NCI-H1930 (cell line): Measurements from ENCODE around the gene ANXA11.
"Not testable (repeated sequence)": the region's sequence is repeated elsewhere in the genome, so short reads cannot be mapped to it uniquely, and the experiment has no call there.

ENCODE experiments used
- DNase-seq, 2 experiments: peaks; one replicate each; lab custom pipeline; 2025; lab: John Stamatoyannopoulos, UW

The ANXA11 gene

GRCh38 chr10:80207768-80208370 is 2.5 kb upstream of the ANXA11 start:
- DNase-seq, result no peak

DNA sequence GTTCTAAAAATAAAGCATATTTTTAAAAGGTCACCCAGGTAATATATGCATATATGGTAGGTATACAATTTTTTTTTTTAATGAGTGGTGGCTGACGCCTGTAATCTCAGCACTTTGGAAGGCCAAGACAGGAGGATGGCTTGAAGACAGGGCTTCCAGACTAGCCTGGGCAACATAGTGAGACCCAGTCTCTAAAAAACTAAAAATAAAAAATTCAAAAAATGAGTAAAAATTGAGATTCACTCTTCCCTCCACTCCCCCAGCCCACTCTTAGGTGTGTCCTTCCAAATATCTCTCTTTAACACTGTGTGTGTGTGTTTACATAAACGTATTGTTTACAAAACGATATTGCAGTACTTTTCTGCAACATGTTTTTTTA is 929 bp upstream of the ANXA11 start:
- no peak for DNase-seq

- no peak for DNase-seq
Measured at GRCh38 chr10:80204677-80205476, 460 bp downstream of the ANXA11 start.

GRCh38 chr10:80203835-80204676 is 1.3 kb downstream of the ANXA11 start:
- DNase-seq, result no peak

- DNase-seq, result no peak
Measured at GRCh38 chr10:80202934-80203834, 2.2 kb downstream of the ANXA11 start.

- not testable (repeated sequence) for DNase-seq
Measured at GRCh38 chr10:80202530-80202929, 2.8 kb downstream of the ANXA11 start.

- no peak for DNase-seq
Measured at GRCh38 chr10:80201608-80202141, 3.7 kb downstream of the ANXA11 start.

DNA sequence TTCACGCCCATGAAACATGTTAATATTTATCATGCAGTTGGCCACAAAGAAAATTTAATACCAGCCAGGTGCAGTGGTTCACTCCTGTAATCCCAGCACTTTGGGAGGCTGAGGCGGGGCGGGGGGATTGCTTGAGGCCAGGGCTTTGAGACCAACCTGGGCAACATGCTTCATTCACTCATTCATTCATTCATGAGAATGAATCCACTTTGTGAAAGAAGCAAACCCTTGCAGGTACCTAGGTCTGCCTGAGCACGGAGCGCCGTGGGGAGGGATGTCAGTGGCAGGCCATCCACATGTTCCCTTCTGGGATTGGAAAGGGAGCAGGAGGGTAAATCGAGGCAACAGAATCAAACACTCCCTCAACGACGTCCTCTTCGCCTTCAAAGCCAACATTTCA is 4.7 kb downstream of the ANXA11 start:
- peak in 1 of 2 experiments; percentile 3 for DNase-seq

GRCh38 chr10:80200259-80200658 is 5.1 kb downstream of the ANXA11 start:
- no peak for DNase-seq

DNA sequence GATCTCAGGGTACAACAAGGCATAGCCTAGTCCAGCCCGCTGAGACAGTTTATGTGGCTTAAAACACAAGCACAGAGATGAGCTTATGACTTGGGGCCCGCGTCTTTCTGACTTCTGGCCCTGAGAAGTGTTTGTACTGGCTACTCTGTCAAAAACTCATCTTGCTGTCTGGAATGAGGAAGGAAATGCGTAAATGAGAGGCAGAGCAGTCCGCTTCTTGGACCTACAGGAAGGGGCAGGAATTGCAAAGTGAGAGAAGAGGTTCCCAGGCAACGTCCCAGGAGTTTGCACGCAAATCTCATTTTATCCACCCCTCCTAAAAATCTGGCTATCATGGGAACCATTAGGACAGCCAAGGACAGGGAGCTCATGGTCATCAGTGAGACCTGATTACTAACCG is 5.5 kb downstream of the ANXA11 start:
- no peak for DNase-seq

- DNase-seq, result no peak
Measured at GRCh38 chr10:80197972-80198916, 7.1 kb downstream of the ANXA11 start.

- no peak for DNase-seq
Measured at GRCh38 chr10:80196950-80197315, 8.4 kb downstream of the ANXA11 start.

DNA sequence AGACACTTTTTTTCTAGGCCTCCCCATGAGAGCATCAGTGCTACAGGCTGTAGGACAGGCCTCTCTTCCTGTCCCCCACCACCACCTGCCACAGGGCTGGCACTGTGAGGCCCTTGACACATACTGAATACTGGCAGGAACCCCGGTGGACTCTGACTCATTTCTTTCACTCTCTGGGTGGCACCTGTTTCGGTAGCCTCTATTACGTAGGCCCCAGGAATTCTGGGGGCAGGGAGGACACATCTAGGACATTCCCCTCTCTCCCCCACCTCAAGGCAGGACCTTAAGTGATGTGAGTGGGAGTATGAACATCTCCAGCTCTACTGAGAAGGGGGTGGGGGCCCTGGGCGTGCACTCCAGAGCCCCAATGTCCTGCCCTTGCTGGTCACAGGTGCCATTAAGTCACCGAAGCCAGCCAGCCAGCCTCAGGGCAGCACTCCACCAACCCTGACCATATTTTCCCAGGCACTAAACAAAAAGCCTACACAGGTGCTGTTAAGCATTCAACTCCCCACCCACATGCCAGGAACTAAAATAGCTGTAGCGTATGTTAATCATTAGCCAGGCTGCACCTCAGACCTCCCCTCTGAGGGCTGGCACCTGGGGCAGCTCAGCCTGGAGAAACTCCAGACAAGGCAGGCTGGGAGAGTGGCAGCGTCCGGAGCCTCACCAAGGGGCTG is 8.9 kb downstream of the ANXA11 start:
- no peak for DNase-seq

DNA sequence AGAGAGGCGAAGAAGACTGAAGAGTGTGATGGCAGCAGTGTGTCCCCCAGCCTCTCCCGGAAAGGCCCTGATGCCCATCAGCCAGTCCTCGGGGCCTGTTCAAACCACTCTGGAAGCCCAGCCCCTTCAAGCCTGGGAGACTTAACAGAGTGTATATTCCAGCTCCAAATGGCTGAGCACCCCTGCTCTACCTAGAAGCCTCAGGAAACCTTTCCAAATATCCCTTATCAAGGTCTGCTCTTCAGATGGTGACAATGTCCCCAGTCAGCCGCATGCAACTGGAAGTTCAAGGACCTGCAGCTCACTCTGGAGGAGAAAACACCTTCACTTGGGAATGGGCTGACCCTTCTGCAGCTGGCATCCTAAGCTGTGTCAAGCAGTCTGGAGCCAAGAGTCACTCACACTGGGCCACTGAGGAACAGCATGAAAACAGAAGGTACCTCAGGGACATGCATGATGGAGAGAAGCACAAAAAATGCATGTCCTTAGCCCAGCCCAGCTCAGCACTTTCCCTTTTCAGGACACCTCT is 10.2 kb downstream of the ANXA11 start:
- DNase-seq, result no peak

- DNase-seq, result no peak
Measured at GRCh38 chr10:80194373-80195045, 10.8 kb downstream of the ANXA11 start.

- no peak for DNase-seq
Measured at GRCh38 chr10:80192553-80192952, 12.8 kb downstream of the ANXA11 start.

- DNase-seq, result no peak
Measured at GRCh38 chr10:80191589-80192270, 13.6 kb downstream of the ANXA11 start.

DNA sequence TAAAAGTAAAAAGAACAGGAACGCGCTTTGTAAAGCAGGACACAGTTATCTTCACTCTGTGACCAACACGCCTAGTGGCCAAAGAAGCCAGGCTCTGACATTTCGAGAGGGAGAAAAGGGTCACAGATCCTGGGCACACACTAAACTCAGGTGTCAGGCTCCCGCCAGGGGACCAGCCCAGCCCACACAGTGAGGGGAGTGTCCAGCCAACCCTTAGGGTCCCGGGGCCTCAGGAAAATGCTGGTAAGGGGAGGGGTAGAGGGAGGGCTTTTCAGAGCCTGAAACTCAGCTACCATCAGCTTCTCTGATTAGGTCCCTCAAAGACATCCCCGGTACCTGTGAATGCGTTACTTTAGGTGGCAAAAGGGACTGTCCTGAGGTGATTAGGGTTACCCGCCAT is 16.6 kb downstream of the ANXA11 start:
- no peak for DNase-seq
